KMS-11 (cell line): ENCODE data around the gene SULT1A3.
"Not testable (repeated sequence)": the region's sequence is repeated elsewhere in the genome, so short reads cannot be mapped to it uniquely, and the experiment has no call there.

Source experiments
- H2AFZ ChIP-seq: fragments of 200-600 bp; sonication (generic); 2 replicates; pipeline ENCODE4 v1.6.1; 2016; ENCODE audit warnings: antibody characterized with exemption, mixed run types, low read depth
- H3K27ac ChIP-seq: fragments of 200-600 bp; sonication (generic); 2 replicates; pipeline ENCODE4 v1.6.1; 2016; ENCODE audit warnings: mild to moderate bottlenecking, mixed run types
- H3K27me3 ChIP-seq: fragments of 200-600 bp; sonication (generic); 2 replicates; pipeline ENCODE4 v1.6.1; 2017; ENCODE audit warnings: mild to moderate bottlenecking, low read depth, mixed run types, moderate library complexity; ENCODE audit not compliant: insufficient read depth
- H3K36me3 ChIP-seq: fragments of 200-600 bp; sonication (generic); 2 replicates; pipeline ENCODE4 v1.6.1; 2017; ENCODE audit warnings: mild to moderate bottlenecking, mixed run types; ENCODE audit not compliant: insufficient read depth
- H3K4me1 ChIP-seq: fragments of 200-600 bp; sonication (generic); 2 replicates; pipeline ENCODE4 v1.6.1; 2016; ENCODE audit warnings: mild to moderate bottlenecking, low read depth, mixed run types; ENCODE audit not compliant: poor library complexity, severe bottlenecking
- H3K4me2 ChIP-seq: fragments of 200-600 bp; sonication (generic); 2 replicates; pipeline ENCODE4 v1.7.0; 2016; ENCODE audit warnings: mild to moderate bottlenecking, mixed run types
- H3K4me3 ChIP-seq: fragments of 200-600 bp; sonication (generic); IDR thresholded peaks from 2 replicates; pipeline ENCODE4 v1.6.1; 2017; ENCODE audit warnings: low read depth, low read length, mixed read lengths; ENCODE audit not compliant: insufficient read depth
- H3K79me2 ChIP-seq: fragments of 200-600 bp; sonication (generic); 2 replicates; pipeline ENCODE4 v1.6.1; 2016; ENCODE audit warnings: low read depth, mixed run types; ENCODE audit not compliant: insufficient read depth
- H3K9ac ChIP-seq: fragments of 200-600 bp; sonication (generic); 2 replicates; pipeline ENCODE4 v1.6.1; 2016; ENCODE audit warnings: mild to moderate bottlenecking, mixed run types
- H4K20me1 ChIP-seq: fragments of 200-600 bp; sonication (generic); 2 replicates; pipeline ENCODE4 v1.6.1; 2016; ENCODE audit warnings: mild to moderate bottlenecking, mixed run types; ENCODE audit not compliant: insufficient read depth
- TF ChIP-seq, protein P1 (sequence below): fragments of 200-600 bp; sonication (generic); conservative IDR thresholded peaks from 2 replicates; pipeline ENCODE4 v1.6.1; 2017; ENCODE audit warnings: low read depth, mild to moderate bottlenecking, antibody characterized with exemption, low read length, moderate library complexity, mixed read lengths

SULT1A3 gene

DNA sequence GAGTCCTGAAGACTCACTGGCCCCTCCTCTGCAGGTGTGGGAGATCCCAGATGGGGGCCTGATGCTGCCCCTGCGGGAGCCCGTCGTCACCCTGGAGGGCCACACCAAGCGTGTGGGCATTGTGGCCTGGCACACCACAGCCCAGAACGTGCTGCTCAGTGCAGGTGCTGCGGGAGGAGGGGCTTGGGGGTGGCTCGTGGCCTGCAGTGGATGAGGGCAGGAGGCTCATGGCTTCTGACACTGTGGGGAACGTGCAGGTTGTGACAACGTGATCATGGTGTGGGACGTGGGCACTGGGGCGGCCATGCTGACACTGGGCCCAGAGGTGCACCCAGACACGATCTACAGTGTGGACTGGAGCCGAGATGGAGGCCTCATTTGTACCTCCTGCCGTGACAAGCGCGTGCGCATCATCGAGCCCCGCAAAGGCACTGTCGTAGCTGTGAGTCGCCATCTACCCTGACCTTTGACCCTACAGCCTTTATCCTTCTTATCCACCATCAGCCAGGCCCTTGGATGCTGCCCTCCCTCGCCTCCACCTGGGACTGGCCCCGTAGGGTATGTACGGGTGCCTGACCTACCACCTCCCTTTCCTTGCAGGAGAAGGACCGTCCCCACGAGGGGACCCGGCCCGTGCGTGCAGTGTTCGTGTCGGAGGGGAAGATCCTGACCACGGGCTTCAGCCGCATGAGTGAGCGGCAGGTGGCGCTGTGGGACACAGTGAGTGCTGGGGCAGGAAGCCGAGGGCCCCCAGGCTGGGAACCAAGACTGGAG, 12.1 kb upstream of the SULT1A3 start:
- TF ChIP-seq, protein P1, sequence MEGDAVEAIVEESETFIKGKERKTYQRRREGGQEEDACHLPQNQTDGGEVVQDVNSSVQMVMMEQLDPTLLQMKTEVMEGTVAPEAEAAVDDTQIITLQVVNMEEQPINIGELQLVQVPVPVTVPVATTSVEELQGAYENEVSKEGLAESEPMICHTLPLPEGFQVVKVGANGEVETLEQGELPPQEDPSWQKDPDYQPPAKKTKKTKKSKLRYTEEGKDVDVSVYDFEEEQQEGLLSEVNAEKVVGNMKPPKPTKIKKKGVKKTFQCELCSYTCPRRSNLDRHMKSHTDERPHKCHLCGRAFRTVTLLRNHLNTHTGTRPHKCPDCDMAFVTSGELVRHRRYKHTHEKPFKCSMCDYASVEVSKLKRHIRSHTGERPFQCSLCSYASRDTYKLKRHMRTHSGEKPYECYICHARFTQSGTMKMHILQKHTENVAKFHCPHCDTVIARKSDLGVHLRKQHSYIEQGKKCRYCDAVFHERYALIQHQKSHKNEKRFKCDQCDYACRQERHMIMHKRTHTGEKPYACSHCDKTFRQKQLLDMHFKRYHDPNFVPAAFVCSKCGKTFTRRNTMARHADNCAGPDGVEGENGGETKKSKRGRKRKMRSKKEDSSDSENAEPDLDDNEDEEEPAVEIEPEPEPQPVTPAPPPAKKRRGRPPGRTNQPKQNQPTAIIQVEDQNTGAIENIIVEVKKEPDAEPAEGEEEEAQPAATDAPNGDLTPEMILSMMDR, result 0 out of 2 replicates have a peak, but pooled peaks have one; percentile 23
- peaks cover 30% of the 10 kb centered on the region for H3K79me2 ChIP-seq
- H3K9ac ChIP-seq, result no peak overlapping the region
- no peaks in the 10 kb centered on the region for H3K27me3 ChIP-seq
- peaks cover 34% of the 10 kb centered on the region for H3K4me1 ChIP-seq
- peak overlapping the region; percentile 53; the same call in 1 of the 2 replicates for H3K27ac ChIP-seq
- no peak overlapping the region for H2AFZ ChIP-seq
- no peaks in the 10 kb centered on the region for H4K20me1 ChIP-seq
- no peak overlapping the region for H3K4me3 ChIP-seq
- H3K4me2 ChIP-seq, result peak overlapping the region; percentile 97; the same call in 1 of the 2 replicates
- no peaks in the 10 kb centered on the region for H3K36me3 ChIP-seq

DNA sequence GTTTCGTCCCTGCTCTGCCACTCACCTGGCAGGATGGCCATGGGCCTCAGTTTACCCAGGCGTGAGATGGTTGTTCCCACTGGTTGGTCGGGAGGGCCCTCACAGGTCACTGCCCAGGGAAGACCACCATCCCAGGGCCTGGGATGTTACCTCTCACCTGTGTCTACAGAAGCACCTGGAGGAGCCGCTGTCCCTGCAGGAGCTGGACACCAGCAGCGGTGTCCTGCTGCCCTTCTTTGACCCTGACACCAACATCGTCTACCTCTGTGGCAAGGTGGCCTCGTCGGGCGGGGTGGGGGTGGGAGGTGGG, 11.5 kb upstream of the SULT1A3 start:
- Histone ChIP-seq H3K27me3 (no peaks in the 10 kb centered on the region), H3K4me3 (no peak overlapping the region), H2AFZ (no peak overlapping the region), H3K27ac (no peak overlapping the region), H4K20me1 (no peaks in the 10 kb centered on the region), H3K79me2 (peaks cover 30% of the 10 kb centered on the region), H3K36me3 (no peaks in the 10 kb centered on the region), H3K4me1 (peaks cover 33% of the 10 kb centered on the region), H3K4me2 (no peak overlapping the region), H3K9ac (no peak overlapping the region)
- TF ChIP-seq, protein P1, result no peak

DNA sequence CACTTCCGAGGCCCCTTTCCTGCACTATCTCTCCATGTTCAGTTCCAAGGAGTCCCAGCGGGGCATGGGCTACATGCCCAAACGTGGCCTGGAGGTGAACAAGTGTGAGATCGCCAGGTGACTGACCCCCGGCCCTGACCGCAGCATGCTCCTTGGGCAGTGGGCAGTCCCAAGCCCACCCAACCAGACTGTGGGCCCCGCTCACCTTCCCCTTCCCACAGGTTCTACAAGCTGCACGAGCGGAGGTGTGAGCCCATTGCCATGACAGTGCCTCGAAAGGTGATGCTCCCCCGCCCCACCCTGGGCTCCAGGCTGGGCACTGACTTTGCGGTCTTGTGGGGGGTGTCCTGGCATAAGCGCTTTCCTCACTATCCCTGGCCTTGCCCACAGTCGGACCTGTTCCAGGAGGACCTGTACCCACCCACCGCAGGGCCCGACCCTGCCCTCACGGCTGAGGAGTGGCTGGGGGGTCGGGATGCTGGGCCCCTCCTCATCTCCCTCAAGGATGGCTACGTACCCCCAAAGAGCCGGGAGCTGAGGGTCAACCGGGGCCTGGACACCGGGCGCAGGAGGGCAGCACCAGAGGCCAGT, 11.0 kb upstream of the SULT1A3 start:
- Histone ChIP-seq H3K79me2 (peaks cover 30% of the 10 kb centered on the region), H3K27me3 (no peaks in the 10 kb centered on the region)

DNA sequence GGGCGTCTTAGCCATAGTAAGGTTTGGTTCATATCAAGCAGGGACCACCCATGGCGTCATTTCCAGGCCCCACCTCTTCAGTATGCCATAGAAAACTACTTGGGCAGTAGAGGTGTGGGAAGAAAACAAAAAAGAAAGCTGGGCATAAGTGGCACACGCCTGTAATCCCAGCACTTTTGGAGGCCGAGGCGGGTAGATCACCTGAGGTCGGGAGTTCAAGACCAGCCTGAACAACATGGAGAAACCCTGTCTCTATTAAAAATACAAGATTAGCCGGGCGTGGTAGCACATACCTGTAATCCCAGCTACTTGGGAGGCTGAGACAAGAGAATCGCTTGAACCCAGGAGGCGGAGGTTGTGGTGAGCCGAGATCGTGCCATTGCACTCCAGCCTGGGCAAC, 7.9 kb upstream of the SULT1A3 start:
- not testable (repeated sequence) for H3K27ac ChIP-seq, H3K4me3 ChIP-seq, H3K36me3 ChIP-seq, H3K4me2 ChIP-seq, H3K79me2 ChIP-seq, H4K20me1 ChIP-seq, H3K9ac ChIP-seq, H3K27me3 ChIP-seq, H2AFZ ChIP-seq
- peaks cover 13% of the 10 kb centered on the region for H3K4me1 ChIP-seq

More for the DNA sequence above, 11.0 kb upstream of the SULT1A3 start:
- no peak overlapping the region for H3K4me3 ChIP-seq
- H3K36me3 ChIP-seq, result no peaks in the 10 kb centered on the region
- H3K4me2 ChIP-seq, result no peak overlapping the region
- TF ChIP-seq, protein P1, result no peak
- no peak overlapping the region for H2AFZ ChIP-seq
- peaks cover 30% of the 10 kb centered on the region for H3K4me1 ChIP-seq
- H3K9ac ChIP-seq, result no peak overlapping the region
- no peak overlapping the region for H3K27ac ChIP-seq
- H4K20me1 ChIP-seq, result no peaks in the 10 kb centered on the region

DNA sequence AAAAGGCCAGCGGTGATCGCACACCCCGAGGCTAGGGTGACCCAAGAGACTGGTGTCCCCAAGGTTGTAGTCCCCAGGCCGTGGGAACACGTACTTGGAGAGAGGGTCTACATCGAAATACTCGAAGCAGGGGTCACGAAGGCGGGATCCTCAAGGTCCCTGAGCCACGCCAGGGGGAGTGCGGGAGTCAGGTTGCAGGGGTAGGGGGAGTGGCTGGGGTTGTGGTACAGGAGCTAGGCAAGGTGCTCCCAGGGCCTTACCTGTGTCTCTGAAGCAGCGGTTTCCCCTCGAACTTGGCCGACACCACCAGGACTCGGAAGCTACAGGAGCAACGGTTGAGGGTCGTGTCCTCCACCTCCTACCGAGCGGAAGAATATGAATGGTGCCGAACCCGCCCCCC, 6.0 kb upstream of the SULT1A3 start:
- H3K27me3 ChIP-seq, H3K4me2 ChIP-seq: not testable (repeated sequence)

DNA sequence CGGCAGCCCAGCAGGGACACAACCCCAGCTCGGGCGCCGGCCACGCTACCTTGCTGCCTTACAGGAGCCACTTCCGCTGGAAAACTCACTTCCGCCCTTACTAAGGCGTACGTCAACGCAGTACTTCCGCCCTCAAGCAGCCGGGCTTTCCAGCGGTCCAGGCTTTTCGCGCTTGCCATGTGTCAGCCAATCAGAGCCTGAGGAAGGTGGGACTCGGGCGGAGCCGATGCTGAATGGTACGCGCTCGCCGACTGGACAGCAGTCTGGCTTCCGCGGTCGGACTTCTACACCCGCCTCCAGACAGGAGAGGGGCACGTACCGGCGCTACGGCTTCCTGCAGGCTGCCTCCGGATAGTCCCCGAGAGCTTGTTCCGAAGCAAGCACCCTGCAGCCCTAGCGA, 5.4 kb upstream of the SULT1A3 start, which contains the start of the genes BOLA2B and SLX1A:
TSS of gene BOLA2B (minus strand) at position 52 of the 400 bp plus-strand sequence. CDS start 71 bp downstream, outside the sequence.
TSS of gene SLX1A (plus strand) at position 261 of the 400 bp plus-strand sequence. CDS start 210 bp downstream, outside the sequence.
- not testable (repeated sequence) for H3K27ac ChIP-seq, H3K4me2 ChIP-seq, H2AFZ ChIP-seq, H3K79me2 ChIP-seq, H3K36me3 ChIP-seq, H3K4me3 ChIP-seq, H4K20me1 ChIP-seq, H3K27me3 ChIP-seq, H3K4me1 ChIP-seq, H3K9ac ChIP-seq

More for the DNA sequence above, 6.0 kb upstream of the SULT1A3 start:
- H4K20me1 ChIP-seq, H3K4me3 ChIP-seq, H3K4me1 ChIP-seq, H2AFZ ChIP-seq, H3K27ac ChIP-seq, H3K79me2 ChIP-seq, H3K9ac ChIP-seq, H3K36me3 ChIP-seq: not testable (repeated sequence)

DNA sequence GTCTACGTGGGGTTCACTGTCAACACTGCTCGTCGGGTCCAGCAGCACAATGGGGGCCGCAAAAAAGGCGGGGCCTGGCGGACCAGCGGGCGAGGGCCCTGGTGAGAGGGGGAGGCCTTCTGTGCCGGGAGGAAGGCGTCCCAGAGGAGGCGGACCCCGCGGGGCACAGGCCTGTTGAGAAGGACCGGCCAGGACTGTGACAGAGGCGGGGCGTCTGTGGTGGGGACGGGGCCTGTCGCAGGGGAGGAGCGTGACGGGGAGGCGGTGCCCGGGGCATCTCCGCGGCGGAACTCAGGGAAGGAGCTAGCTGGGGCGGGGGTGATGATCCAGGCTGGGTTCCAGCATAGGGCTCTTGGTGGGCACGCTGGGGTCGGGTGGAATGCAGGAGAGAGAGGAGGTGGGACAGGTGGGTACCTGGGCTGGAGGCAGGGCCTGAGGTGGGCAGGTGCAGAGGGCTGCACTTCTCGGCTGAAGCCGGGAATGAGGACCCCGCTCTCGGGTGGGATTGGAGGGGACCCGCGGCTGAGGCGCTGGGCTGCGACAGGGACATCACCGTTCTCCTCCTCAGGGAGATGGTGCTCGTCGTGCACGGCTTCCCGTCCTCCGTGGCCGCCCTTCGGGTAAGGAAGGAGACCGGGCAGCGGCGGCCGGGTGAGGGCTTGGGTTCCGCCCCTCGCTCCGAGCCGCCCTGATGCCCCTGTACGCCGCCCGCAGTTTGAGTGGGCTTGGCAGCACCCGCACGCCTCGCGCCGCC, 4.7 kb upstream of the SULT1A3 start:
- H3K9ac ChIP-seq, H3K79me2 ChIP-seq, H4K20me1 ChIP-seq, H3K36me3 ChIP-seq, H3K27ac ChIP-seq, H2AFZ ChIP-seq, H3K27me3 ChIP-seq, H3K4me1 ChIP-seq, H3K4me3 ChIP-seq, H3K4me2 ChIP-seq: not testable (repeated sequence)
